Measurements from ENCODE around the gene NDUFA12.

GRCh38 chr12:94922561-94922960 is 80.9 kb downstream of the NDUFA12 start:
- TF ChIP-seq, protein P1, sequence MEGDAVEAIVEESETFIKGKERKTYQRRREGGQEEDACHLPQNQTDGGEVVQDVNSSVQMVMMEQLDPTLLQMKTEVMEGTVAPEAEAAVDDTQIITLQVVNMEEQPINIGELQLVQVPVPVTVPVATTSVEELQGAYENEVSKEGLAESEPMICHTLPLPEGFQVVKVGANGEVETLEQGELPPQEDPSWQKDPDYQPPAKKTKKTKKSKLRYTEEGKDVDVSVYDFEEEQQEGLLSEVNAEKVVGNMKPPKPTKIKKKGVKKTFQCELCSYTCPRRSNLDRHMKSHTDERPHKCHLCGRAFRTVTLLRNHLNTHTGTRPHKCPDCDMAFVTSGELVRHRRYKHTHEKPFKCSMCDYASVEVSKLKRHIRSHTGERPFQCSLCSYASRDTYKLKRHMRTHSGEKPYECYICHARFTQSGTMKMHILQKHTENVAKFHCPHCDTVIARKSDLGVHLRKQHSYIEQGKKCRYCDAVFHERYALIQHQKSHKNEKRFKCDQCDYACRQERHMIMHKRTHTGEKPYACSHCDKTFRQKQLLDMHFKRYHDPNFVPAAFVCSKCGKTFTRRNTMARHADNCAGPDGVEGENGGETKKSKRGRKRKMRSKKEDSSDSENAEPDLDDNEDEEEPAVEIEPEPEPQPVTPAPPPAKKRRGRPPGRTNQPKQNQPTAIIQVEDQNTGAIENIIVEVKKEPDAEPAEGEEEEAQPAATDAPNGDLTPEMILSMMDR (IDR thresholded peaks at IDR 0.05 in 8 of 11, conservative IDR thresholded peaks at IDR 0.05 in 3 of 11), result no peak
- TF ChIP-seq POLR2A (IDR thresholded peaks at IDR 0.05), result no peak
- no peak for TF ChIP-seq POLR2AphosphoS5 (IDR thresholded peaks at IDR 0.05)

All from spleen (tissue), 7 donors.